Mesenchymal stem cell (in vitro differentiated cells and primary cell): ENCODE measurements around the gene GIMAP8.

Experiments used
- DNase-seq: peaks from one replicate; pipeline ENCODE4 v3.0.0-alpha.2; 2013
- H2AFZ ChIP-seq: one replicate; pipeline ENCODE4 v1.6.1; 2013; ENCODE audit warnings: low read depth, mild to moderate bottlenecking, control low read depth, inconsistent platforms, low read length, moderate library complexity
- H2AK5ac ChIP-seq: 2 replicates; pipeline ENCODE4 v1.6.1; 2013; ENCODE audit warnings: low read length, moderate library complexity, mild to moderate bottlenecking, inconsistent platforms; ENCODE audit not compliant: severe bottlenecking
- H2BK120ac ChIP-seq: one replicate; pipeline ENCODE4 v1.6.1; 2013; ENCODE audit warnings: low read depth, mild to moderate bottlenecking, inconsistent platforms, low read length, moderate library complexity
- H2BK12ac ChIP-seq, 2 experiments: one replicate each; pipeline ENCODE4 v1.6.1; 2013; ENCODE audit warnings: inconsistent platforms in 2 of 2, low read length in 2 of 2, mild to moderate bottlenecking in 2 of 2, moderate library complexity in 2 of 2, control low read depth in 1 of 2
- H2BK15ac ChIP-seq: one replicate; pipeline ENCODE4 v1.6.1; 2013; ENCODE audit warnings: mild to moderate bottlenecking, low read depth, inconsistent platforms; ENCODE audit not compliant: poor library complexity, severe bottlenecking
- H2BK5ac ChIP-seq: 2 replicates; pipeline ENCODE4 v1.6.1; 2013; ENCODE audit warnings: low read depth, mild to moderate bottlenecking, low read length, control low read depth, inconsistent platforms; ENCODE audit not compliant: poor library complexity, severe bottlenecking
- H3K14ac ChIP-seq, 2 experiments: one replicate each; pipeline ENCODE4 v1.6.1; 2013; ENCODE audit warnings: inconsistent platforms in 2 of 2, low read length in 2 of 2, control low read depth in 1 of 2, mild to moderate bottlenecking in 1 of 2, moderate library complexity in 1 of 2
- H3K18ac ChIP-seq, 2 experiments: one replicate each; pipeline ENCODE4 v1.6.1; 2013; ENCODE audit warnings: inconsistent platforms in 2 of 2, low read length in 2 of 2, control low read depth in 1 of 2, low read depth in 1 of 2, mild to moderate bottlenecking in 1 of 2
- H3K23ac ChIP-seq, 2 experiments: one replicate each; pipeline ENCODE4 v1.6.1; 2013; ENCODE audit warnings: inconsistent platforms in 2 of 2, low read length in 2 of 2, mild to moderate bottlenecking in 2 of 2, moderate library complexity in 2 of 2, control low read depth in 1 of 2
- H3K27ac ChIP-seq: 2 replicates; pipeline ENCODE4 v1.5.1; 2013; ENCODE audit warnings: mild to moderate bottlenecking, moderate library complexity, low read length, control low read depth, inconsistent platforms; ENCODE audit not compliant: poor library complexity, severe bottlenecking
- H3K27me3 ChIP-seq, 2 experiments: 2 replicates each; pipeline versions ENCODE4 v1.6.1 to v1.7.0; 2013; ENCODE audit warnings: low read length in 2 of 2, mild to moderate bottlenecking in 2 of 2, moderate library complexity in 2 of 2, control low read depth in 1 of 2, inconsistent platforms in 1 of 2; ENCODE audit not compliant: control insufficient read depth in 1 of 2, insufficient read depth in 1 of 2
- H3K36me3 ChIP-seq, 2 experiments: 2 replicates each; pipeline versions ENCODE4 v1.6.1 to v1.7.0; 2013; ENCODE audit warnings: low read length in 2 of 2, control low read depth in 1 of 2, inconsistent platforms in 1 of 2, low read depth in 1 of 2, mild to moderate bottlenecking in 1 of 2; ENCODE audit not compliant: insufficient read depth in 2 of 2, control insufficient read depth in 1 of 2
- H3K4ac ChIP-seq, 2 experiments: one replicate each; pipeline ENCODE4 v1.6.1; 2013; ENCODE audit warnings: inconsistent platforms in 2 of 2, low read length in 2 of 2, mild to moderate bottlenecking in 2 of 2, moderate library complexity in 2 of 2, control low read depth in 1 of 2, low read depth in 1 of 2
- H3K4me1 ChIP-seq: 2 replicates; pipeline ENCODE4 v1.6.1; 2013; ENCODE audit warnings: low read depth, low read length, control low read depth; ENCODE audit not compliant: control insufficient read depth, insufficient read depth
- H3K4me2 ChIP-seq: 2 replicates; pipeline ENCODE4 v1.6.1; 2013; ENCODE audit warnings: low read length, mild to moderate bottlenecking, inconsistent platforms; ENCODE audit not compliant: poor library complexity, severe bottlenecking
- H3K4me3 ChIP-seq, 2 experiments: 2 replicates each; pipeline versions ENCODE4 v1.5.1 to v1.7.0; 2013; ENCODE audit warnings: low read length in 2 of 2, mild to moderate bottlenecking in 2 of 2, control low read depth in 1 of 2, low read depth in 1 of 2; ENCODE audit not compliant: insufficient read depth in 1 of 2
- H3K79me1 ChIP-seq: replicated peaks from 2 replicates; pipeline ENCODE4 v1.6.1; 2013; ENCODE audit warnings: mild to moderate bottlenecking, control low read depth, low read length, inconsistent platforms; ENCODE audit not compliant: poor library complexity, severe bottlenecking
- H3K9ac ChIP-seq: 2 replicates; pipeline ENCODE4 v1.7.0; 2013; ENCODE audit warnings: mild to moderate bottlenecking, low read length, moderate library complexity
- H3K9me3 ChIP-seq: 2 replicates; pipeline ENCODE4 v1.7.0; 2013; ENCODE audit warnings: mild to moderate bottlenecking, low read length; ENCODE audit not compliant: control insufficient read depth
- H4K8ac ChIP-seq: one replicate; pipeline ENCODE4 v1.6.1; 2013; ENCODE audit warnings: inconsistent platforms, mild to moderate bottlenecking, low read length, moderate library complexity
- H4K91ac ChIP-seq: one replicate; pipeline ENCODE4 v1.6.1; 2013; ENCODE audit warnings: mild to moderate bottlenecking, low read length, inconsistent platforms
- WGBS: methylation state at CpG from one replicate; pipeline ENCODE4 v1.1.7; 2013; ENCODE audit warnings: mixed read lengths; 5-methylcytosine and 5-hydroxymethylcytosine counted together

The GIMAP8 gene

DNA sequence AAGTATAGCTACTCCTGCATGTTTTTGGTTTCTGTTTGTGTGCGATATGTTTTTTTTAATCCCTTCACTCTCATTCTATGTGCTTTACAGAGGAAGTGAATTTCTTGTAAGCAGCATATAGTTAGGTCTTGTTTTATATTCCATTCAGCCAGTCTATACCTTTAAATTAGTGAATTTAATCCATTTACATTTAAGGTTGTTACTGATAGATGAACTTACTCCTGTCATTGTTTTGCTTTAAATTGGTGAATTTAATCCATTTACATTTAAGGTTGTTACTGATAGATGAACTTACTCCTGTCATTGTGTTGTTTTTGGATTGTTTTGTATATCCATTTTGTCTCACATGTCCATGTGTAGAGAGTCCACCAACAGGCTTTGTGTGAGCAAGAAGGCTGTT lies 11.1 kb downstream of the GIMAP8 start:
- no peak overlapping the region for H2AK5ac ChIP-seq
- no peak overlapping the region for H3K27ac ChIP-seq
- no peak overlapping the region for H3K14ac ChIP-seq
- H3K36me3 ChIP-seq, result no peaks in the 10 kb centered on the region
- no peak for DNase-seq
- no peaks in the 10 kb centered on the region for H3K4me1 ChIP-seq
- H2BK120ac ChIP-seq, result no peak overlapping the region
- no peak overlapping the region for H2BK15ac ChIP-seq
- H3K4ac ChIP-seq, result no peak overlapping the region
- no CpG with 5 or more reads among the region's 1 CpG for WGBS
- no peak overlapping the region for H2BK5ac ChIP-seq
- no peak overlapping the region for H3K23ac ChIP-seq
- no peak overlapping the region for H4K91ac ChIP-seq
- peaks cover 27% of the 10 kb centered on the region for H3K9me3 ChIP-seq
- no peak overlapping the region for H3K4me3 ChIP-seq
- H4K8ac ChIP-seq, result no peak overlapping the region
- H2AFZ ChIP-seq, result no peak overlapping the region
- no peak overlapping the region for H2BK12ac ChIP-seq
- no peak overlapping the region for H3K4me2 ChIP-seq
- H3K79me1 ChIP-seq, result no peaks in the 10 kb centered on the region
- no peak overlapping the region for H3K18ac ChIP-seq
- H3K27me3 ChIP-seq, result peaks cover 0 to 1% of the 10 kb centered on the region in 2 experiments
- no peak overlapping the region for H3K9ac ChIP-seq

DNA sequence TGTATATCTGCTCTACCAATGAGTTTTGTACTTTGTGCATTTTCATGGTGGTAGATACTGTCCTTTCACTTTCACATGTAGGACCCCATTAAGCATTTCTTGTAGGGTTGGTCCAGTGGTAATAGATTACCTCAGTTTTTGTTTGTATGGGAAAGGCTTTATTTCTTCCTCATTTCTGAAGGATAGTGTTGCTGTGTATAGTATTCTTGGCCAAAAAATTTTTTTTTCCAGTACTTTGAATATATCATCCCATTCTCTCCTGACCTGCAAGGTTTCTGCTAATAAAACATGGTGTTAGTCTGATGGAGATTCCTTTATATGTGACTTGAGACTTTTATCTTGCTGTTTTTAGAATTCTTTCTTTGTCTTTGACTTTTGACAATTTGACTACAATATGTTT lies 12.0 kb downstream of the GIMAP8 start:
- Histone ChIP-seq H3K4me1 (no peaks in the 10 kb centered on the region), H3K14ac (no peak overlapping the region), H3K4me2 (no peak overlapping the region), H2AFZ (no peak overlapping the region), H3K79me1 (no peaks in the 10 kb centered on the region), H2BK15ac (no peak overlapping the region), H2BK120ac (no peak overlapping the region), H4K91ac (no peak overlapping the region), H3K4me3 (no peak overlapping the region), H3K23ac (no peak overlapping the region), H3K9ac (no peak overlapping the region), H3K36me3 (no peaks in the 10 kb centered on the region), H3K27ac (no peak overlapping the region), H2BK12ac (no peak overlapping the region), H4K8ac (no peak overlapping the region), H2BK5ac (no peak overlapping the region), H3K4ac (no peak overlapping the region), H3K18ac (no peak overlapping the region), H3K9me3 (peaks cover 27% of the 10 kb centered on the region), H2AK5ac (no peak overlapping the region), H3K27me3 (peaks cover 0 to 6% of the 10 kb centered on the region in 2 experiments)
- DNase-seq, result no peak

DNA sequence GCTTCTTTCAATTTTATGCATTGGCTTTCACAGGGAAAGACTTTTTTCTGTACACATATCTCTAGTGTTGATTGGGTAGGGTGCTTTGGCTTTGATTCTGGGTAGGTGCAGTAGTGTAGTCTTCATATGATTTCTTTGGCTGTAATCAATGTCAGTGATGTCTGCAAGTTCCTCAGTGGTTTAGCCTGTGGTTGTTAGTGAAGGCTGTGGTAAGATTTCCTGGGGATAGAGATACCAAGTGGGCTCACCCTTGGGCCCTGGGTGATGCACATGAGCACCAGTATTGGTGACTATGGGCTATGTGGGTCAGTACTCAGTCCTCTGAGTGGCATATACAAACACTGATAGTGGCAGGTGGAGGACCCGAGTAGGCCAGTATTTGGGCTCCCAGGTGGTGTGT lies 13.0 kb downstream of the GIMAP8 start:
- H3K27ac ChIP-seq, result no peak overlapping the region
- H2BK12ac ChIP-seq, result no peak overlapping the region
- H4K8ac ChIP-seq, result no peak overlapping the region
- no peak overlapping the region for H3K4me3 ChIP-seq
- H2BK15ac ChIP-seq, result no peak overlapping the region
- no peak overlapping the region for H3K23ac ChIP-seq
- no peak overlapping the region for H4K91ac ChIP-seq
- H2BK5ac ChIP-seq, result no peak overlapping the region
- no peak for DNase-seq
- no peak overlapping the region for H3K18ac ChIP-seq
- peaks cover 27% of the 10 kb centered on the region for H3K9me3 ChIP-seq
- H2BK120ac ChIP-seq, result no peak overlapping the region
- no peaks in the 10 kb centered on the region for H3K4me1 ChIP-seq
- H3K27me3 ChIP-seq, result peaks cover 0 to 6% of the 10 kb centered on the region in 2 experiments
- WGBS, result 50% methylated on average over 1 of the region's 1 CpG
- no peak overlapping the region for H2AFZ ChIP-seq
- no peak overlapping the region for H3K14ac ChIP-seq
- H3K79me1 ChIP-seq, result no peaks in the 10 kb centered on the region
- no peak overlapping the region for H3K4ac ChIP-seq
- H3K9ac ChIP-seq, result no peak overlapping the region
- H3K36me3 ChIP-seq, result no peaks in the 10 kb centered on the region
- H2AK5ac ChIP-seq, result no peak overlapping the region
- H3K4me2 ChIP-seq, result no peak overlapping the region

DNA sequence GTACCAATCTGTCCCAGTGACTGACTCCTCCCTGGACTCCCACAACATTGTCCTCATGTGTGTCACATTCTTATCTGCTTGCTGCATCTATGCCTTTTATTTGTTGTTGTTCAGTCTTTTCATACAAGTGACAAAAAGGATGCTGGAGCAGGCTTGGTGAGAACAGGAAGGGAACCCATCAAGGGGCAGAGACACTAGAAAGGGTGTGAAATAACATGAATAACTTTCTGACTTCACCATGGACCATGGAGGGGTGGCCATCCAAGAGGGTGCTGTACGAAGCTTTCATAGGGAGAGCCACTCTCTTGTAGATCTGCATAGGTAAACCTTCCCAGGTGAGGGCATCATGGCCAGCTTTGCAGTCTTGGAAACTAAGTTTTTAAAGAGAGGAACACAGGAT lies 14.5 kb downstream of the GIMAP8 start:
- H2BK12ac ChIP-seq, result no peak overlapping the region
- H3K4me2 ChIP-seq, result no peak overlapping the region
- no peak overlapping the region for H3K27ac ChIP-seq
- no peak for DNase-seq
- 73% methylated on average over 1 of the region's 1 CpG for WGBS
- H4K91ac ChIP-seq, result no peak overlapping the region
- no peak overlapping the region for H3K14ac ChIP-seq
- no peak overlapping the region for H2BK15ac ChIP-seq
- H2BK120ac ChIP-seq, result no peak overlapping the region
- no peak overlapping the region for H2AK5ac ChIP-seq
- H3K9ac ChIP-seq, result no peak overlapping the region
- H2BK5ac ChIP-seq, result no peak overlapping the region
- H3K79me1 ChIP-seq, result no peaks in the 10 kb centered on the region
- no peak overlapping the region for H2AFZ ChIP-seq
- no peaks in the 10 kb centered on the region for H3K36me3 ChIP-seq
- H3K27me3 ChIP-seq, result peaks cover 0 to 6% of the 10 kb centered on the region in 2 experiments
- H3K4ac ChIP-seq, result no peak overlapping the region
- no peak overlapping the region for H4K8ac ChIP-seq
- H3K23ac ChIP-seq, result no peak overlapping the region
- H3K4me3 ChIP-seq, result no peak overlapping the region
- H3K9me3 ChIP-seq, result peaks cover 21% of the 10 kb centered on the region
- no peak overlapping the region for H3K18ac ChIP-seq
- no peaks in the 10 kb centered on the region for H3K4me1 ChIP-seq
